Small intestine (tissue), 7 donors: ENCODE data around the gene ZNF341. TPM values are rescaled to one million over a fixed set of nuclear protein-coding genes. Genes with fewer than 3 reads are reported as not detected.

Source experiments
- DNase-seq, 2 donors: peaks; one replicate each; pipeline versions ENCODE4 v3.0.0 to v3.0.0-alpha.2; 2013
- FAIRE-seq: peaks from 2 replicates; lab custom pipeline; 2012; peaks lifted over from hg19 to GRCh38; lab: Jason Lieb, UNC
- H3K27ac ChIP-seq, 3 donors: one replicate each; pipeline ENCODE4 v1.5.1; 2013; ENCODE audit warnings: low read length in 2 of 3, mild to moderate bottlenecking in 2 of 3, control low read depth in 1 of 3, inconsistent platforms in 1 of 3, low read depth in 1 of 3, moderate library complexity in 1 of 3
- H3K27me3 ChIP-seq, 3 donors: one replicate each; pipeline ENCODE4 v1.6.1; 2013; ENCODE audit warnings: low read length in 3 of 3, inconsistent platforms in 1 of 3; ENCODE audit not compliant: control insufficient read depth in 3 of 3, insufficient read depth in 3 of 3
- H3K36me3 ChIP-seq, 3 donors: one replicate each; pipeline ENCODE4 v1.6.1; 2013; ENCODE audit warnings: low read length in 3 of 3, inconsistent platforms in 1 of 3, low read depth in 1 of 3, mild to moderate bottlenecking in 1 of 3, moderate library complexity in 1 of 3; ENCODE audit not compliant: control insufficient read depth in 3 of 3, insufficient read depth in 2 of 3
- H3K4me1 ChIP-seq, 3 donors: one replicate each; pipeline ENCODE4 v1.6.1; 2013; ENCODE audit warnings: low read length in 2 of 3, inconsistent platforms in 1 of 3, low read depth in 1 of 3, mild to moderate bottlenecking in 1 of 3, moderate library complexity in 1 of 3; ENCODE audit not compliant: control insufficient read depth in 3 of 3, insufficient read depth in 2 of 3
- H3K4me3 ChIP-seq, 3 donors: one replicate each; pipeline ENCODE4 v1.5.1; 2013; ENCODE audit warnings: low read length in 3 of 3, control low read depth in 1 of 3, inconsistent platforms in 1 of 3, low read depth in 1 of 3, mild to moderate bottlenecking in 1 of 3, moderate library complexity in 1 of 3
- H3K9me3 ChIP-seq, 2 donors: one replicate each; pipeline ENCODE4 v1.6.1; 2013; ENCODE audit warnings: low read depth in 1 of 2, low read length in 1 of 2; ENCODE audit not compliant: control insufficient read depth in 2 of 2, insufficient read depth in 1 of 2
- WGBS, 3 donors: extraction: QIAGEN DNeasy Blood & Tissue Kit; methylation state at CpG; one replicate each; pipeline ENCODE4 v1.1.7; 2013; 5-methylcytosine and 5-hydroxymethylcytosine counted together
- polyA plus RNA-seq, 4 donors: library from polyadenylated mRNA; stranded (reverse) in 3 of 4; unstranded in 1 of 4; fragments of 200-250 nt in 3 of 4; fragments of 120-200 nt in 1 of 4; gene quantifications; one replicate each; pipeline versions ENCODE4 v1.2.1 to v1.2.3, GENCODE V29; 2013
- donor health status: healthy with polysubstance abuse.
- donor health status: control.
- donor health status: control.
- donor health status: Bipolar disorder and iron deficiency.
- donor health status: healthy.

The ZNF341 gene
- polyA plus RNA-seq, 4 donors = 2.7 to 4.4 (median 3.4) TPM

DNA sequence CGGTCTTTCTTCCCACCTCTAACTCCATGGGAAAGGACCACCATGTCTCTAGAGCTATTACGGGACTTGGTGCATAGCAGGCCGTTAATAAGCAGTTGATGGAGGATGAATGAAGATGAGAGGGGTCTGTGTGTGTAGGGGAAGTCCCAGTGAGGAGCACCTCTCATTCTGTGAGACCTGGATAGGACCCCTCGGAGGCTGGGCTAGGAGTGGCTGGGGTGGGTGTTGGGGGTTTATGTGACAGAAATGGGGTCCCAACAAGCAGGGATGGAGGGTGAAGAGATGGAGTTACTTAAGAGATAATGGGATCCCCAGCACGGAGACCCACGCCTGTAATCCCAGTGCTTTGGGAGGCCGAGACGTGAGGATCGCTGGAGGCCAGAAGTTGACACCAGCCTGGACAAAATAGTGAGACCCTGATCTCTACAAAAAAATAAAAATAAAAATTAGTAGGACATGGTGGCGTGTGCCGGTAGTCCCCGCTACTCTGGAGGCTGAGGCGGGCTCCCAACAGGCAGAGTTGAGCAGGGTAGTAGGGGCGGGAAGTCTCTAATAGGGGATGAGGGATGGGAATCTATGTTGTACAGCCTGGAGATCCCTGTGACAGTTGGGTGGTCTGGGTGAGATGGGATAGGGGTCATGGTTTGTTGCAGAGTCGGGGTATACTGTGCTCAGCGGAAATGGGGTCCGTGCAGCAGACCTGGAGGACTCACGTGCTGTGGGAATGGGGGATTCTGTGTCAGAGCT is 677 bp upstream of the ZNF341 start:
- Histone ChIP-seq H3K4me1 (peaks cover 0 to 25% (median 3%) of the 10 kb centered on the region in 3 donors), H3K27ac (peak overlapping the region; percentile 86 to 95 (median 94)), H3K9me3 (peaks cover 0 to 9% of the 10 kb centered on the region in 2 donors), H3K36me3 (no peaks in the 10 kb centered on the region), H3K4me3 (peak overlapping the region in 2 of 3 donors; percentile 52 to 61), H3K27me3 (no peaks in the 10 kb centered on the region)
- FAIRE-seq (no peak), DNase-seq (no peak)
- 81 to 84% (median 84%) methylated on average over 18 of the region's 18 CpGs for WGBS, 3 donors

DNA sequence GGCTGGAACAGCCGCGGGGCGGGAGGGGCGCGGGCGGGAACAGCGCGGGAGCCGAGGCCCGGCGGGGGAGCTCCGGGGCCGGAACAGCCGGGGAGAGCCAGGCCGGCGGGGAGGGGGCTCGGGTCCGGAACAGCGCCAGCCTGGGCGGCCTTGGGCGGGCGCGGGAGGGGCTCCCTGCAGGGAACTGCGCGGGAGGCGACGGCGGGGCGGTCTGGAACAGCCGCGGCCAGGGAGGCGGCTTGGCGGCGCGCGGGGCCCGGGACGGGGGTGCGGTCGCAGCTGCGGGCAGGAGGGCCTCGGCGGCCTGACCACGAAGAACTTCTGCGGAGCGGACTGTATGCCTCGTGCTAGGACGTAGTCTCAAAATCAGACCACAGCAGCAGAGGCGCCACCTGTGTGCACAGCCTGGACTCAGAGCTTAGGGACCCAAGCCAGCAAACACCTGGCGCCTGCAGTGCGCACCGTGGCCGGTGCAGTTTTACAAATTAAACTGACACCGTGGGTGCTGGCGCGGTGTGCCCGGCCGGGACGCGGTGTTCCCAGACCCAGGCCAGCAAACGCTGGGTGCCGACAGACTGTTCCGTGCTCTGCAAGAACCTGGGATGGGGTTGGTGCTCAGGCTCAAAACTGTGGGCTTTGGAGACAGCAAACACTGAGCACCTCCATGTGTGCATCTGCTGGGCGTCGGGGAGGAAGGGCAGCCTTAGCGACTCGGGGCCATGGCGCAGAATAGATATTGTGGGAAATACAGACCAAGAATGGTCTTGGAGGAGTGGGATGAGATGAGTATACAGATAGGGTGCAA is 572 bp downstream of the ZNF341 start:
- 1 to 2% (median 1%) methylated on average over 47 to 68 of the region's 68 CpGs for WGBS, 3 donors

DNA sequence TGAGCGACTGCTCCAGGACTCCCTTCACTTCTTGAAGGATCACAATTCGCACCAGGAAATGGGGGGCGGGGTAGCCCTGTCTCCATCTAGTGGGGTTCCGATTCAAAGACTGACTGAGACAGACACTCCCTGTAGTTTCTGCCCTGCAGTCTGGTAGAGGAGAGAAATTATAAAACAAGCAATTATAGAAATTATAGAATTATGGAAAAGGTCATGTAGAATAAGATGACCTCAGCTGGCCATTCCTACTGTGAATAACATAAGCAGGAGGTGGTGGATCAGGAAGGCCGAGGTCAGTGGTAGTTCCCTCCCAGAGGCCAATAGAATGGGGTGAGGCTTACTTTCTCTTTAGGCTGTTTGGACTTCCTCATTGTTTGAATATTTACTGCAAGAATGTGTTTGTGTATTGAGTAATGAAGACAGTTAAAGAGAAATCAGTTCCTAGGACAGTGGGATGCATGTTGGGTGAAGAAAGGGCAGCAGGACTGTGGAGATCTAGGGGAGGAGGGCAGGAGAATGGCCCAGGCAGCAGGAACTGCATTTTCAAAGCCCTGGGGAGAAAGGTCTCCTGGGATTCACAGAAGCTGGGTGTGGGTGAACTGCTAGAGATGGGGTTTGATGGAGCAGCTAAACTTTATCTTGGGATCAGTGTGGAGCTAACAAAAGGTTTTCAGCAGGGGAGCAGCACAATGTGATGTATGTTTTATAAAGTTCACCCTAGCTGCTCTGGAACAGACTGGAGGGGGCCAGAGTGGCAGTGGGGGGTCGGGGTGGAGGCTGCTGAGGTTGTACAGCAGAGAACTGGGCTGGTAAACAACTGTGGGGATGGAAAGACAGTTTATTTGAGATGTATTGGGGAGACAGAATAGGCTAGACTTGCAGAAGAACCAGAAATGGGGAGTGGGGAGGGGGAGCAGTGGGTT is 2.1 kb downstream of the ZNF341 start:
- no peaks in the 10 kb centered on the region for H3K36me3 ChIP-seq
- H3K4me1 ChIP-seq = peaks cover 0 to 25% (median 3%) of the 10 kb centered on the region in 3 donors
- WGBS, 3 donors = 33 to 38% (median 38%) methylated on average over 6 of the region's 6 CpGs
- no peak overlapping the region for H3K4me3 ChIP-seq
- peaks cover 3 to 27% of the 10 kb centered on the region in 2 donors for H3K9me3 ChIP-seq
- H3K27me3 ChIP-seq = no peaks in the 10 kb centered on the region
- H3K27ac ChIP-seq = peak overlapping the region; percentile 86 to 95 (median 92)
- no peak for FAIRE-seq
- peak; percentile 76 to 91 for DNase-seq

More for the DNA sequence above, 572 bp downstream of the ZNF341 start:
- H3K4me1 ChIP-seq = peaks cover 0 to 25% (median 3%) of the 10 kb centered on the region in 3 donors
- no peak for FAIRE-seq
- peak in 1 of 2 donors; percentile 87 for DNase-seq
- H3K27ac ChIP-seq = peak overlapping the region; percentile 86 to 95 (median 92)
- peaks cover 3 to 21% of the 10 kb centered on the region in 2 donors for H3K9me3 ChIP-seq
- H3K36me3 ChIP-seq = no peaks in the 10 kb centered on the region
- H3K4me3 ChIP-seq = peak overlapping the region; percentile 31 to 67 (median 61)
- no peaks in the 10 kb centered on the region for H3K27me3 ChIP-seq

DNA sequence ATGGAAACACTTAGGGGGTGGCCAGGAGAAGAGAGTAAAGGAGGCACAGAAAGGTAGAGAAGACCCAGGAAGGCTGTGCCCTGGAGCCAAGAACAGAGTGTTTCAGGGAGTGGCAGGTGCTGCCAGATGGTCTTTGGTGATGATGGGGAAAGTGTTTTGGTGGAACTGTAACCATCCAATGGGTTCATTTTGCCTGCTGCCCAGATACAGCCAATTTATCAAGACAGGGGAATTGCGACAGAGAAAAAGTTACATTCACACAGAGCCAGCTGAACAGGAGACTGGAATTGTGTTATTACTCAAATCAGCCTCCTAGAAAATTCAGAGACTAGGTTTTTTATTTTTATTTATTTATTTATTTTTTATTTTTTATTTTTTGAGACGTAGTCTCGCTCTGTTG is 5.2 kb downstream of the ZNF341 start:
- H3K36me3 ChIP-seq = no peaks in the 10 kb centered on the region
- no peaks in the 10 kb centered on the region for H3K27me3 ChIP-seq
- 95 to 98% (median 98%) methylated on average over 3 of the region's 3 CpGs for WGBS, 3 donors
- peaks cover 0 to 31% (median 0%) of the 10 kb centered on the region in 3 donors for H3K4me1 ChIP-seq
- FAIRE-seq = no peak
- no peak overlapping the region for H3K27ac ChIP-seq
- peaks cover 3 to 31% of the 10 kb centered on the region in 2 donors for H3K9me3 ChIP-seq
- no peak overlapping the region for H3K4me3 ChIP-seq
- DNase-seq = no peak

DNA sequence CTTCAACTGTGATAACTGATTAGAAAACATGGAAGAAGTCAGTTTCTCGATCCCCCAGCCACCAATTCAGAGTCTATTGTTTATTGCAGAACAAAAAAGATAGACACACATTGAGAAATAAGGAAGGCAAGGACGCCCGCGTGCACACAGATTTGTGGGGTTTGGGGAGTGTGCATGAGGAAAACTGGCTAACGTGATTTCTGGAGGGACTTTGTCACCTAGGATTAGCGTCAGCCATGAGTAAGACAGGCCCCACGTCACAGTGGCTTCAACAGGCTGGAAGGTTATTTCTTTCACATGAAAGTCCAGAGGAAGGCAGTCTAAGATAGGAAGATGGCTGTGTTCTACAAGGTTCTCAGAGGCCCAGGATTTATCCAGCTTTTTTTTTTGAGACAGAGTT is 7.7 kb downstream of the ZNF341 start:
- 54 to 71% (median 61%) methylated on average over 7 of the region's 7 CpGs for WGBS, 3 donors
- Histone ChIP-seq H3K27me3 (no peaks in the 10 kb centered on the region), H3K4me3 (no peak overlapping the region), H3K36me3 (no peaks in the 10 kb centered on the region), H3K4me1 (peaks cover 0 to 14% (median 0%) of the 10 kb centered on the region in 3 donors), H3K9me3 (peaks cover 3 to 31% of the 10 kb centered on the region in 2 donors), H3K27ac (peak overlapping the region in 1 of 3 donors; percentile 45)
- DNase-seq (peak; percentile 67 to 73), FAIRE-seq (no peak)

DNA sequence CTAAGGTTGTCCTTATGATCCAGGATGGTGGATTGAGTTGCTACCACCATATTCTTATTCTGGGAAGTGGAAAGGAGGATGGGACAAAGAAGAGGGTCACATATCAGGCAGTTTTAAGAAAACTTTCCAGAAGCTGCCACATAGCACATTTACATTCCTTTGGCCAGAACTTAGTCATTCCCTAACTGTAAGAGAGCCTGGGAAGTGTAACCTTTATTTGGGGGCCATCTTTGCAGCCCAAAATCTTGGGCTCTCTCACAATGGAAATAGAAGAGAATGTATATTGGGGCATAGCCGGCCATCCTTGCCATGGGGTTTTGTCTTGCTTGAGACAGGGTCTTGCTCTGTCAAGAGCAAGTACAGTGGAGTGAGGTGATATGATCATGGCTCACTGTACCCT is 8.4 kb downstream of the ZNF341 start:
- Histone ChIP-seq H3K27ac (no peak overlapping the region), H3K4me3 (no peak overlapping the region), H3K4me1 (peaks cover 0 to 14% (median 0%) of the 10 kb centered on the region in 3 donors), H3K36me3 (no peaks in the 10 kb centered on the region), H3K27me3 (no peaks in the 10 kb centered on the region), H3K9me3 (peaks cover 3 to 30% of the 10 kb centered on the region in 2 donors)
- FAIRE-seq (no peak), DNase-seq (no peak)
- 94 to 100% (median 95%) methylated on average over 1 of the region's 1 CpG for WGBS, 3 donors

DNA sequence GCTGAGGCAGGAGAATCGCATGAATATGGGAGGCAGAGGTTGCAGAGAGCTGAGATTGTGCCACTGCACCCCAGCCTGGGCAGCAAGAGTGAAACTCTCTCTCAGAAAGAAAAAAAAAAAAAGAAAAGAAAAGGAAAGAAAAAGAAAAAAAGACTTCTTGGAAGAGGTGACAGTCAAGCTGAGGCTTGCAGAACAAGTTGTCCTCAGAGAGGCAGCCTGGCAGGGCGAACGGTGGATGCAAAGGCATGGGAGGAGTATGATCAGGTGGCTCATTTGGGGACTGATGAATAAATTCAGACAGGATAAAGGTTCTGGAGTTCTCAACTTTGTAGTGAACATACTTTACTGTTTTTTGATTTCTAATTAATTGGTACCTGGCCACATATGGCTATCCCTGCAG is 12.4 kb downstream of the ZNF341 start:
- no peak for FAIRE-seq
- H3K4me3 ChIP-seq = no peak overlapping the region
- H3K27me3 ChIP-seq = no peaks in the 10 kb centered on the region
- H3K27ac ChIP-seq = no peak overlapping the region
- peaks cover 0 to 2% of the 10 kb centered on the region in 2 donors for H3K9me3 ChIP-seq
- 87 to 89% (median 88%) methylated on average over 3 of the region's 3 CpGs for WGBS, 3 donors
- peaks cover 0 to 6% (median 0%) of the 10 kb centered on the region in 3 donors for H3K36me3 ChIP-seq
- peaks cover 0 to 12% (median 0%) of the 10 kb centered on the region in 3 donors for H3K4me1 ChIP-seq
- no peak for DNase-seq
